ENCODE results near the gene MSX2.

The MSX2 gene

DNA sequence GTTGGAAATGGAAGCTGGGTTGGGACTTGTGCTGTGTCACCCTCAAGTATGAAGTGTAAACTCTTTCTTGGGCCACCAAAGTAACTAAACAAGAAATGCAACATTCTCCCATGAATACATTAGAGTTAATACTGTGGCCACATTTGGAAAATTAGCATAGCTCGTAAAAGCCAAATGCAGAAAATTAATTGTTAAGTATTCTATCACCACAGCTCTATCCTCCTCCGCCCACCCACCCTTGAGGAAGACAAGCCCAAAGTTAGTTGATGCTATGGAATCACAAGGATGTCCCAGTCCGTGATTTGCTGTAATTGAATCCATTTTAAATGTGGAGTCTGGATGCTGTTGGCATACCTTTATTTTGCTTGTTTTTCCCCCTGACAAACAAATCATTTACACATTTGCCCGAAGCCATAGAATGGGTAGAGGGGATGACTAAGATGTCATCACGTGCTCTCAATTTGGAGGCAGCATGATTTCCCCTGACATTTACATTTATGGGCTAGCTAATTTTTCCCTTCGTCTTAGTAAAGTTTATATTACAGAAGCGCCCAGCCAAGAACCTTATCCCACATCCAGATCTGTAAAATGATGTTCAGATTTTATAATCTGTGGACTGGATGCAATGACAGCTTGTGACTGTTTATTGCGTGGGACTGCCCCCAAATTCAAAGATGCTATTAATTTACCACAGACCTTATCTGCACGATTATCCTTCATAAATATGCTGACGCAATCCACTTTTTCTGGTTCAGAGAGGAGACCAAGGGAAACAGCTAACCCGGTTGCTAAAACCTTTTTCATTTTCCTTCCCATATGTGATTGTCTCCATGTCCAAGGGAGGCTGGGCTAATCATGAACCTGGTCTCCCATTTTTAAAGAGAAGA is 3.7 kb downstream of the MSX2 start:
- Histone ChIP-seq H3K9me3 (ENCODE audit: low read length) (no peaks in the 10 kb centered on the region), H3K27me3 (ENCODE audit: control insufficient read depth in 1 of 2, insufficient read depth in 2 of 2, low read length in 2 of 2) (peaks cover 45 to 85% of the 10 kb centered on the region in 2 donors), H3K9ac (ENCODE audit: low read length) (no peak overlapping the region), H3K4me1 (ENCODE audit: insufficient read depth, low read length) (peaks cover 17% of the 10 kb centered on the region), H3K4me3 (ENCODE audit: low read depth in 1 of 2, low read length in 2 of 2) (no peak overlapping the region), H3K36me3 (ENCODE audit: insufficient read depth, low read length) (no peaks in the 10 kb centered on the region), H3K27ac (ENCODE audit: low read depth, low read length) (no peak overlapping the region)

GRCh38 chr5:174729075-174729680 is 4.8 kb downstream of the MSX2 start:
- H3K4me3 ChIP-seq (ENCODE audit: low read depth in 1 of 2, low read length in 2 of 2), result no peak overlapping the region
- peaks cover 44 to 86% of the 10 kb centered on the region in 2 donors for H3K27me3 ChIP-seq (ENCODE audit: control insufficient read depth in 1 of 2, insufficient read depth in 2 of 2, low read length in 2 of 2)
- no peaks in the 10 kb centered on the region for H3K9me3 ChIP-seq (ENCODE audit: low read length)
- no peak overlapping the region for H3K9ac ChIP-seq (ENCODE audit: low read length)
- H3K36me3 ChIP-seq (ENCODE audit: insufficient read depth, low read length), result no peaks in the 10 kb centered on the region
- no peak overlapping the region for H3K27ac ChIP-seq (ENCODE audit: low read depth, low read length)
- peaks cover 9% of the 10 kb centered on the region for H3K4me1 ChIP-seq (ENCODE audit: insufficient read depth, low read length)

GRCh38 chr5:174731214-174732035 is 7.0 kb downstream of the MSX2 start:
- Histone ChIP-seq H3K4me1 (ENCODE audit: insufficient read depth, low read length) (no peaks in the 10 kb centered on the region), H3K9ac (ENCODE audit: low read length) (no peak overlapping the region), H3K27me3 (ENCODE audit: control insufficient read depth in 1 of 2, insufficient read depth in 2 of 2, low read length in 2 of 2) (peaks cover 51 to 87% of the 10 kb centered on the region in 2 donors), H3K4me3 (ENCODE audit: low read depth in 1 of 2, low read length in 2 of 2) (no peak overlapping the region), H3K36me3 (ENCODE audit: insufficient read depth, low read length) (no peaks in the 10 kb centered on the region), H3K27ac (ENCODE audit: low read depth, low read length) (no peak overlapping the region), H3K9me3 (ENCODE audit: low read length) (no peaks in the 10 kb centered on the region)

- Histone ChIP-seq H3K4me1 (ENCODE audit: insufficient read depth, low read length) (no peaks in the 10 kb centered on the region), H3K27ac (ENCODE audit: low read depth, low read length) (no peak overlapping the region), H3K36me3 (ENCODE audit: insufficient read depth, low read length) (no peaks in the 10 kb centered on the region), H3K27me3 (ENCODE audit: control insufficient read depth in 1 of 2, insufficient read depth in 2 of 2, low read length in 2 of 2) (peaks cover 59 to 83% of the 10 kb centered on the region in 2 donors), H3K4me3 (ENCODE audit: low read depth in 1 of 2, low read length in 2 of 2) (no peak overlapping the region), H3K9ac (ENCODE audit: low read length) (no peak overlapping the region), H3K9me3 (ENCODE audit: low read length) (no peaks in the 10 kb centered on the region)
Observed at GRCh38 chr5:174732036-174733020, 7.9 kb downstream of the MSX2 start.

GRCh38 chr5:174733091-174733690 is 8.8 kb downstream of the MSX2 start:
- Histone ChIP-seq H3K9ac (ENCODE audit: low read length) (no peak overlapping the region), H3K36me3 (ENCODE audit: insufficient read depth, low read length) (no peaks in the 10 kb centered on the region), H3K9me3 (ENCODE audit: low read length) (no peaks in the 10 kb centered on the region), H3K4me3 (ENCODE audit: low read depth in 1 of 2, low read length in 2 of 2) (no peak overlapping the region), H3K27me3 (ENCODE audit: control insufficient read depth in 1 of 2, insufficient read depth in 2 of 2, low read length in 2 of 2) (peaks cover 56 to 78% of the 10 kb centered on the region in 2 donors), H3K27ac (ENCODE audit: low read depth, low read length) (no peak overlapping the region), H3K4me1 (ENCODE audit: insufficient read depth, low read length) (no peaks in the 10 kb centered on the region)

GRCh38 chr5:174733836-174734235 is 9.5 kb downstream of the MSX2 start:
- Histone ChIP-seq H3K27me3 (ENCODE audit: control insufficient read depth in 1 of 2, insufficient read depth in 2 of 2, low read length in 2 of 2) (peaks cover 56 to 72% of the 10 kb centered on the region in 2 donors), H3K4me1 (ENCODE audit: insufficient read depth, low read length) (no peaks in the 10 kb centered on the region), H3K9ac (ENCODE audit: low read length) (no peak overlapping the region), H3K27ac (ENCODE audit: low read depth, low read length) (no peak overlapping the region), H3K36me3 (ENCODE audit: insufficient read depth, low read length) (no peaks in the 10 kb centered on the region), H3K9me3 (ENCODE audit: low read length) (no peaks in the 10 kb centered on the region), H3K4me3 (ENCODE audit: low read depth in 1 of 2, low read length in 2 of 2) (no peak overlapping the region)

- H3K9ac ChIP-seq (ENCODE audit: low read length), result no peak overlapping the region
- H3K36me3 ChIP-seq (ENCODE audit: insufficient read depth, low read length), result no peaks in the 10 kb centered on the region
- H3K27me3 ChIP-seq (ENCODE audit: control insufficient read depth in 1 of 2, insufficient read depth in 2 of 2, low read length in 2 of 2), result peaks cover 56 to 70% of the 10 kb centered on the region in 2 donors
- no peak overlapping the region for H3K27ac ChIP-seq (ENCODE audit: low read depth, low read length)
- H3K9me3 ChIP-seq (ENCODE audit: low read length), result no peaks in the 10 kb centered on the region
- no peak overlapping the region for H3K4me3 ChIP-seq (ENCODE audit: low read depth in 1 of 2, low read length in 2 of 2)
- H3K4me1 ChIP-seq (ENCODE audit: insufficient read depth, low read length), result no peaks in the 10 kb centered on the region
Observed at GRCh38 chr5:174734571-174735497, 10.5 kb downstream of the MSX2 start.

DNA sequence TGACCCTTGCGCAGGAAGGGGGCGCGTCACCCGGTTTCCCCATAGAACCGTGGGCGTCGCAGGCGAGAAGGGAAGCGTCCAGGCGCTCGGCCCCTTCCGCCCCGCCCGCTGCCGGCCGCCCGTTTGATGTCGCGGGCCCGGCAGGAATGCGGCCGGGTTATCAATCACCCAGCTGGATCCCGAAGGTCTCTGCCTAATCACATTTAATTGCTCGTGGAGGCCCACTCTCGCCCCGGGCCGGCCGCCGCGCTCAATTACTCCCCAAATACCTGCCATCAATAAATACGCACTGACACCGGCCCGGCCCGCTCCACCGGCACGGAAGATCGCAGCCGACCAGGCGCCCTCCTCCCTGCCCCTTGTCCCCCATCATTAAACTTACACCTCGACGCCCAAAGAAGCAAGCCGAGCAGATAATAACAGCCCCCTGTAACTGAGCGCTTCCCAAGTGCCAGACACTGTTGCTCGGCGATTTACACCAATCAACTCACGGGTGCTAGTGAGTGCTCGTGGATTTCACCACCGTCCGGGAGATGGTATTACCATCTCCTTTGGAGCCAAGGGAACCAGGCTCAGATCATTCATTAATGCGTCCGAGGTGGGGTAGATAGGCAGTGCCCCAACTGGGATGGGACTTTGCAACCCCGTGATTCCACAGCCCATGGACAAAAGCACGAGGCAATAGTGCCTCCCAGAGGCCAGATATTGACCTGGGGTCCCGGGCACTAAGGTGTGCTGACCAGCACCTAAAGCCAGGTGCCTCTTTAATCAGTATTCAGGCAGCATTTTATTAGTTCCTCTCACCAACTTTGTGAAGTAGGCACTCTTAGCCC is 11.3 kb downstream of the MSX2 start:
- no peak overlapping the region for H3K4me3 ChIP-seq (ENCODE audit: low read depth in 1 of 2, low read length in 2 of 2)
- no peak overlapping the region for H3K27ac ChIP-seq (ENCODE audit: low read depth, low read length)

GRCh38 chr5:174736331-174736721 is 11.9 kb downstream of the MSX2 start:
- Histone ChIP-seq H3K9me3 (ENCODE audit: low read length) (no peaks in the 10 kb centered on the region), H3K27ac (ENCODE audit: low read depth, low read length) (no peak overlapping the region), H3K36me3 (ENCODE audit: insufficient read depth, low read length) (no peaks in the 10 kb centered on the region), H3K27me3 (ENCODE audit: control insufficient read depth in 1 of 2, insufficient read depth in 2 of 2, low read length in 2 of 2) (peaks cover 50 to 59% of the 10 kb centered on the region in 2 donors), H3K4me1 (ENCODE audit: insufficient read depth, low read length) (no peaks in the 10 kb centered on the region), H3K9ac (ENCODE audit: low read length) (no peak overlapping the region), H3K4me3 (ENCODE audit: low read depth in 1 of 2, low read length in 2 of 2) (no peak overlapping the region)

More for the DNA sequence above, 11.3 kb downstream of the MSX2 start:
- Histone ChIP-seq H3K4me1 (ENCODE audit: insufficient read depth, low read length) (no peaks in the 10 kb centered on the region), H3K9ac (ENCODE audit: low read length) (no peak overlapping the region), H3K36me3 (ENCODE audit: insufficient read depth, low read length) (no peaks in the 10 kb centered on the region), H3K27me3 (ENCODE audit: control insufficient read depth in 1 of 2, insufficient read depth in 2 of 2, low read length in 2 of 2) (peaks cover 56 to 65% of the 10 kb centered on the region in 2 donors), H3K9me3 (ENCODE audit: low read length) (no peaks in the 10 kb centered on the region)
